Hepatic stellate cell (primary cell): ENCODE measurements around the gene CLCN7.

ENCODE experiments used
- DNase-seq: peaks from one replicate; pipeline ENCODE4 v3.0.0; 2011; ENCODE audit warnings: low spot score

The CLCN7 gene

GRCh38 chr16:1401758-1402154 lies 73.1 kb downstream of the CLCN7 start:
- DNase-seq: no peak

- no peak for DNase-seq
These were observed 73.6 kb downstream of the CLCN7 start for GRCh38 chr16:1401061-1401757.

GRCh38 chr16:1398826-1399581 lies 75.8 kb downstream of the CLCN7 start:
- DNase-seq: no peak

GRCh38 chr16:1398351-1398750 lies 76.5 kb downstream of the CLCN7 start:
- DNase-seq: no peak

- DNase-seq: no peak
These were observed 77.0 kb downstream of the CLCN7 start for GRCh38 chr16:1397779-1398178.

GRCh38 chr16:1395444-1396031 lies 79.3 kb downstream of the CLCN7 start:
- no peak for DNase-seq
